Memory B cell (primary cell): ENCODE results near the gene DUSP28.

Experiments
- ATAC-seq: fragments of 150-1000 bp; cut with Tn5 transposase; 2 replicates; pipeline ENCODE4 v1.10.0; 2021; ENCODE audit warnings: low read depth, mild to moderate bottlenecking, moderate library complexity
- DNase-seq, 2 donors: peaks; one replicate each; pipeline ENCODE4 v3.0.0; 2022; ENCODE audit warnings: low spot score in 2 of 2
- H3K27ac Mint-ChIP-seq: one replicate; pipeline ENCODE4 v1.8.0; 2022; ENCODE audit warnings: mild to moderate bottlenecking, moderate library complexity, mixed read lengths
- H3K27me3 Mint-ChIP-seq: one replicate; pipeline ENCODE4 v1.8.0; 2022; ENCODE audit warnings: mixed read lengths
- H3K36me3 Mint-ChIP-seq: one replicate; pipeline ENCODE4 v1.8.0; 2022; ENCODE audit warnings: mild to moderate bottlenecking, mixed read lengths
- H3K4me1 Mint-ChIP-seq: one replicate; pipeline ENCODE4 v1.8.0; 2022; ENCODE audit warnings: mixed read lengths
- H3K4me3 Mint-ChIP-seq: one replicate; pipeline ENCODE4 v1.8.0; 2022; ENCODE audit warnings: mild to moderate bottlenecking, moderate library complexity, mixed read lengths
- H3K9me3 Mint-ChIP-seq: one replicate; pipeline ENCODE4 v1.8.0; 2022; ENCODE audit warnings: mixed read lengths

DUSP28 gene

DNA sequence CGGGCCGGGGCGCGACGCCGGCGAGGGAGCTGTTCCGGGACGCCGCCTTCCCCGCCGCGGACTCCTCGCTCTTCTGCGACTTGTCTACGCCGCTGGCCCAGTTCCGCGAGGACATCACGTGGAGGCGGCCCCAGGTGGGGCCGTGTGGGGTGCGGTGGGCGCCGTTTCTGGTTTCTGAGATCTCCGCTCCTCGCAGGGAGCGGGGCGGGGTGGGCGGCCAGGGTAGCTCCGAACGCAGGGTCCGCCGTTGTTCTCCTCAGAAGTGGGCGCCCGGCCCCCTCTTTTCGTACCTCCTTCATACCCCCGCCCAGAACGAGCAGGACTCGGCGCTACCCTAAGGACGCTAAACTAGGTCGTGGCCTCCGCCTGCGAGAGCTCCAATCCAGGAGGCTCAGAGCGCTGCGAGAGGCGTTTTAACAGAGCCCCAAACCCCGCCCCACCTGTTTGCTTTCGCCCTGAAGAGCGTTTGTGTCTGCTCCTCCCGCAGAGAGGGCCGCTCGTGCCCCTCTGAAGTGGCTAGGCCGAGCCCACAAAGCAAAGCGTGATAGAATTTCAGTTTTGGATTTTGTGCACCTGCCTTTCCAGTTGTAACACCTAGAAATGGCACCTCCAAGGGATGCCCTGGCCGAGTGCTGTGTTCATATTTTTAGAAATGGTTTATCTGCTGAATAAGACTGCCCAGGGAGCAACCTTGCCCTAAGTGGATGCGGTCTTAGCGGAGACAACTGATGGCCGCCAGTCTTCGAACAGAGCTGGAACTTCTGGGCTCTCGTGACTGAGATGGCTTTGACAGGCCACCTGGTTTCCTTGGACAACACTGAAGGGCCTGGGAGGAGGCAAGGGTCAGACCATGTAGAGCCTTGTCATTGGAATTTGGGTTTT, 27.0 kb downstream of the DUSP28 start:
- ATAC-seq = peak; percentile 8
- H3K9me3 Mint-ChIP-seq = no peaks in the 10 kb centered on the region
- H3K4me3 Mint-ChIP-seq = peak overlapping the region; percentile 89
- H3K4me1 Mint-ChIP-seq = peaks cover 30% of the 10 kb centered on the region
- H3K27me3 Mint-ChIP-seq = no peaks in the 10 kb centered on the region
- DNase-seq = no peak
- no peaks in the 10 kb centered on the region for H3K36me3 Mint-ChIP-seq
- H3K27ac Mint-ChIP-seq = no peak overlapping the region

GRCh38 chr2:240588006-240588655, 28.0 kb downstream of the DUSP28 start:
- DNase-seq (no peak), ATAC-seq (no peak)
- Mint-ChIP-seq H3K36me3 (no peaks in the 10 kb centered on the region), H3K4me1 (peaks cover 30% of the 10 kb centered on the region), H3K27ac (no peak overlapping the region), H3K27me3 (no peaks in the 10 kb centered on the region), H3K4me3 (peak overlapping the region; percentile 89), H3K9me3 (no peaks in the 10 kb centered on the region)

GRCh38 chr2:240588669-240589068, 28.5 kb downstream of the DUSP28 start:
- ATAC-seq = no peak
- Mint-ChIP-seq H3K9me3 (no peaks in the 10 kb centered on the region), H3K36me3 (no peaks in the 10 kb centered on the region), H3K27ac (no peak overlapping the region), H3K4me3 (no peak overlapping the region), H3K4me1 (peaks cover 30% of the 10 kb centered on the region), H3K27me3 (no peaks in the 10 kb centered on the region)
- DNase-seq = no peak

- Mint-ChIP-seq H3K36me3 (no peaks in the 10 kb centered on the region), H3K4me3 (no peak overlapping the region), H3K27me3 (no peaks in the 10 kb centered on the region), H3K27ac (no peak overlapping the region), H3K4me1 (peaks cover 30% of the 10 kb centered on the region), H3K9me3 (no peaks in the 10 kb centered on the region)
- DNase-seq (no peak), ATAC-seq (no peak)
These were observed 29.2 kb downstream of the DUSP28 start for GRCh38 chr2:240589375-240589774.

DNA sequence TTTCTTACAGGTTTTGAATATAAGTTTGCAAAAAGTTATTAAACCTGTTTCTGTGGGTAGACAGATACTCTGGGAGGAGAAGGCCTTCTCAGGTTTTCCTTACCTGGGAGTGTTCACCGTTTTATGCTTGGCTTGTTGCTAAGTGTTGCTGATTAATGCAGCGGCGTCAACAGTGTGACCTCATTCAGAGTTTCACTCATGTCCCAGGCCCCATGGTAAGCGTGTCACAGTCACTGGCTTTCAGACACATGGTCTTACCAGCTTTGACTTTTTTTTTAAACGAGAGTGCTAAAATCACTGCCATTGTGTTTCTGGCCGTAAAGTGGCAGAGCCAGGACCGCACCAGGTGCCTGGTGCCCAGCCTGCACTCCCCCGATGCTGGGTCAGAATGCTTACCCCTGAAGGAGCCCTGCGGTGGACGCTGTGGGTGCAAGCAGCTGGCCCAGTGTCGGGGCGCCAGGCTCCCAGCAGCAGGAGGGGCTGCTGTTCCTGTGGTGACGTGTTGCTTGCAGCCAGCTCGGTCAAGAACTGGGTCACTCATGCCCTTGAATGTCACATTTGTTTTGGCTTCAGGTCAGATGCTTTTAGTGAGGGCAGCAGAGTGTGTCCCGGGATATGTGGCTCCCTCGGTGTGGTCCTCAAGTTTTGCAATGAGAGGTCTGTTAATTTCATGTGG, 29.8 kb downstream of the DUSP28 start:
- DNase-seq (no peak), ATAC-seq (no peak)
- Mint-ChIP-seq H3K36me3 (no peaks in the 10 kb centered on the region), H3K27me3 (no peaks in the 10 kb centered on the region), H3K4me3 (no peak overlapping the region), H3K4me1 (peaks cover 23% of the 10 kb centered on the region), H3K9me3 (no peaks in the 10 kb centered on the region), H3K27ac (no peak overlapping the region)

DNA sequence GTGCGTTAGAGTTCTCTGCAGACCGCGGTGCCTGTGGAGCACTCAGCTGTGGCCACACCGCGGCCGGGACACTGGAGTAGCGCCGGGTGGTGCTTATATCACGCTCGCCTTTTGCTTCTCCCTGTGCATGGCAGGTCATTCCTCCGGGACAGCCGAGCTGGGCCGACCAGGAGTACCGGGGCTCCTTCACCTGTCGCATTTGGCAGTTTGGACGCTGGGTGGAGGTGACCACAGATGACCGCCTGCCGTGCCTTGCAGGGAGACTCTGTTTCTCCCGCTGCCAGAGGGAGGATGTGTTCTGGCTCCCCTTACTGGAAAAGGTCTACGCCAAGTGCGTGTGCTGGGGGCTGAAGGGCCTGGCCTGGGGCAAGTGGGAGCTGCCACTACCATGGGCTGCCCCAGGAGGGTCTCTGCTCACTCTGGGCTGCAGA, 30.5 kb downstream of the DUSP28 start:
- no peak for ATAC-seq
- no peak overlapping the region for H3K4me3 Mint-ChIP-seq
- H3K27ac Mint-ChIP-seq = no peak overlapping the region
- H3K27me3 Mint-ChIP-seq = no peaks in the 10 kb centered on the region
- no peak for DNase-seq
- H3K36me3 Mint-ChIP-seq = no peaks in the 10 kb centered on the region
- H3K9me3 Mint-ChIP-seq = no peaks in the 10 kb centered on the region
- H3K4me1 Mint-ChIP-seq = peaks cover 18% of the 10 kb centered on the region

GRCh38 chr2:240591226-240591625, 31.1 kb downstream of the DUSP28 start:
- no peak overlapping the region for H3K4me3 Mint-ChIP-seq
- H3K4me1 Mint-ChIP-seq = peaks cover 16% of the 10 kb centered on the region
- no peaks in the 10 kb centered on the region for H3K36me3 Mint-ChIP-seq
- H3K27ac Mint-ChIP-seq = no peak overlapping the region
- DNase-seq (no peak), ATAC-seq (no peak)
- no peaks in the 10 kb centered on the region for H3K9me3 Mint-ChIP-seq
- H3K27me3 Mint-ChIP-seq = no peaks in the 10 kb centered on the region

DNA sequence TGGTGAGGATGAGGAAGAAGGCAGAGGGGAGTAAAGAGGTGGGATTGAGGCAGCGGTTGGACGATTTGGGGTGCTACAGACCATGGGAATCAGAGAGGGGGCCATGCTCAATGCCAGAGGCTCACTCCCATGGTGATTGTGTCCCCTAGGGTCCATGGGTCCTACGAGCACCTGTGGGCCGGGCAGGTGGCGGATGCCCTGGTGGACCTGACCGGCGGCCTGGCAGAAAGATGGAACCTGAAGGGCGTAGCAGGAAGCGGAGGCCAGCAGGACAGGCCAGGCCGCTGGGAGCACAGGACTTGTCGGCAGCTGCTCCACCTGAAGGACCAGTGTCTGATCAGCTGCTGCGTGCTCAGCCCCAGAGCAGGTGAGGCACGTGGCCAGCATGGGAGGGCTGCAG, 31.6 kb downstream of the DUSP28 start:
- no peaks in the 10 kb centered on the region for H3K36me3 Mint-ChIP-seq

DNA sequence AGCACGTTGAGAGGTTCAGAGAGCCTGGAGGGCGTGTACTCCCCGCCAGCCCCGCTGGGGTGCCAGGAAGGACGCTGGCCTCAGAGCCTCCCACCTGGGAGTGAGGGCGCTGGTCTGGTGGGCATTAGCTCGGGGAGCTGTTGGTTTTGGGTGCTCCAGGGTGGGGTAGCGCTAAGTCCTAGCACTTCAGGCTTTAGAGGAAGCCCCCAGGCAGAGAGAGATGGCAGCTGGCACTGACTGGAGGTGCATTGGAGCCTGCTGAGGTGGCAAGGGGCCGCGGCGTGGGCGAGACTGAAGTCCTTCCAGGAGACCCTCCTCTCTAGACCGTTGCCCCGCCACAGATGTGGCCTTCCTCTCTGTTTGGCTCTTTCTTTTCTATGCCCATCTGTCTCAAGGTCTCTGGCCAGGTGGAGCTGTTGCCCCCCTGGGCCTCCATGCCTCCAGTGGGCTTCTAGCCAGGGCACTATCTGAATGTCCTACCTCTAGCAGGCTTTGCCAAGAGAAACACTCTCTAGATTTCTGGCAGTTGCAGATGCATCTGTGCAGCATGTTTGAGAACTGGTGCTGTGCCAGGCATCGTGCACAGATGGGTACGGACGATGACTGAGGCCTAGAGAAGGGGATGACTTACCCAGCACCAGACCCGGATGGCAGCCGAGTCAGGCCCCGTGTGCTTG, 33.0 kb downstream of the DUSP28 start:
- ATAC-seq (no peak), DNase-seq (no peak)
- no peaks in the 10 kb centered on the region for H3K36me3 Mint-ChIP-seq
- no peaks in the 10 kb centered on the region for H3K27me3 Mint-ChIP-seq
- no peaks in the 10 kb centered on the region for H3K9me3 Mint-ChIP-seq
- H3K4me3 Mint-ChIP-seq = no peak overlapping the region
- peaks cover 7% of the 10 kb centered on the region for H3K4me1 Mint-ChIP-seq
- H3K27ac Mint-ChIP-seq = no peak overlapping the region

More for the DNA sequence above, 31.6 kb downstream of the DUSP28 start:
- H3K9me3 Mint-ChIP-seq = no peaks in the 10 kb centered on the region
- H3K4me3 Mint-ChIP-seq = no peak overlapping the region
- peaks cover 16% of the 10 kb centered on the region for H3K4me1 Mint-ChIP-seq
- ATAC-seq (no peak), DNase-seq (no peak)
- H3K27me3 Mint-ChIP-seq = no peaks in the 10 kb centered on the region
- H3K27ac Mint-ChIP-seq = no peak overlapping the region

DNA sequence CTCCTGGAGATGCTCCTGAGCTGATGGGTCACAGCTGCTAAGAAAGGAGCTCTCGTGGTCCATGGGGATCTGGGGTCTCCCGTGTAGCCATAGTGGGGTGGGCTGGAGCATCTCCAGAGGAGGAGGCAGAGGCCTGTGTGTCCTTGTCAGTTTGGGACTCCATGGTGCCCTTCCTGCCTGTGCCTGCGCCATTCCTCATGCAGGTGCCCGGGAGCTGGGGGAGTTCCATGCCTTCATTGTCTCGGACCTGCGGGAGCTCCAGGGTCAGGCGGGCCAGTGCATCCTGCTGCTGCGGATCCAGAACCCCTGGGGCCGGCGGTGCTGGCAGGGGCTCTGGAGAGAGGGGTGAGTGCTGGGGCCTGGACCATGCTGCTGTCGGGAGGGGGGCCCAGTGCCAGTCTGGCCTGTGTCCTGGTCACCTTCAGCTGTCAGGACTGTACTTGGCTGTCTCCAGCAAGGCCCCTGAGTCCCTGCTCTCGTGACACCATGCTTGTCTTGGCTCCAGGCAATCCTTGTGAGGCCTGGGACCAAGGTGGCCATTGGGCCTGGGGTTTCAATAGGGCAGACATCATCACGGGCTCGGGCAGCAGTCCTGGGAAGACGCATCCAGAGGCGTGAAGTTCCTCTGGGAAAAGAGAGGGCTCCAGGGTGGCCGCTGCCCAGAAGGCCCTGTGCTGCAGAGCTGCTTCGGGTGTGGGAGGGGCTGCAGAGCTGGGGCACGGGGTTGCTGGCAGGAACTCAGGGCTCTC, 33.7 kb downstream of the DUSP28 start:
- DNase-seq (no peak), ATAC-seq (no peak)
- Mint-ChIP-seq H3K36me3 (peaks cover under 1% of the 10 kb centered on the region), H3K27me3 (no peaks in the 10 kb centered on the region), H3K9me3 (no peaks in the 10 kb centered on the region), H3K27ac (no peak overlapping the region), H3K4me3 (no peak overlapping the region), H3K4me1 (peaks cover under 1% of the 10 kb centered on the region)

DNA sequence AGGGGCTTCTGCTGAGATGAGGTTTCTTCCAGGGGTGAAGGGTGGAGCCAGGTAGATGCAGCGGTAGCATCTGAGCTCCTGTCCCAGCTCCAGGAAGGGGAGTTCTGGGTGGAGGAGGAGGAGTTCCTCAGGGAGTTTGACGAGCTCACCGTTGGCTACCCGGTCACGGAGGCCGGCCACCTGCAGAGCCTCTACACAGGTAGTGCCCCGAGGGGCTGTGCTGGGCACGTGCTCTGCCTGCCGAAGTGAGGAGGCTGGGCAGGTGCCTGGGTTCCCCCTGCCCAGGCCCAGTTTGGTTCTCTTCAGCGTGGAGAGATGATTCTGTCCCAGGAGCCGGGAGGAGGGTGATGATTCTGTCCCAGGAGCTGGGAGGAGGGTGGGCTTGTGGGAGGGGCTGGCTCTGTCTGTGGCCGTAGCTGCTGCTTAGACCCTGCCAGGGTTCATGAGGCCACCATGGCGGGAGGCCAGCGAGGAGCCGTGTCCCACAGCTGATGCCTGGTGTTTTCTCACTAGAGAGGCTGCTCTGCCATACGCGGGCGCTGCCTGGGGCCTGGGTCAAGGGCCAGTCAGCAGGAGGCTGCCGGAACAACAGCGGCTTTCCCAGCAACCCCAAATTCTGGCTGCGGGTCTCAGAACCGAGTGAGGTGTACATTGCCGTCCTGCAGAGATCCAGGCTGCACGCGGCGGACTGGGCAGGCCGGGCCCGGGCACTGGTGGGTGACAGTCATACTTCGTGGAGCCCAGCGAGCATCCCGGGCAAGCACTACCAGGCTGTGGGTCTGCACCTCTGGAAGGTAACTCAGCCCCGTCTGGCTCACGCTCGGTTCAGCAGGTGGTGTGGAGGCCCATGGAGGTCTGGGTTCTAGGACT, 34.6 kb downstream of the DUSP28 start:
- DNase-seq = no peak

GRCh38 chr2:240595381-240596079, 35.4 kb downstream of the DUSP28 start:
- DNase-seq (no peak), ATAC-seq (no peak)
- no peaks in the 10 kb centered on the region for H3K9me3 Mint-ChIP-seq
- H3K36me3 Mint-ChIP-seq = peaks cover 2% of the 10 kb centered on the region
- H3K27ac Mint-ChIP-seq = no peak overlapping the region
- no peaks in the 10 kb centered on the region for H3K4me1 Mint-ChIP-seq
- no peaks in the 10 kb centered on the region for H3K27me3 Mint-ChIP-seq
- no peak overlapping the region for H3K4me3 Mint-ChIP-seq

More for the DNA sequence above, 34.6 kb downstream of the DUSP28 start:
- no peak overlapping the region for H3K27ac Mint-ChIP-seq
- ATAC-seq = no peak
- no peaks in the 10 kb centered on the region for H3K27me3 Mint-ChIP-seq
- peaks cover 2% of the 10 kb centered on the region for H3K36me3 Mint-ChIP-seq
- no peak overlapping the region for H3K4me3 Mint-ChIP-seq
- no peaks in the 10 kb centered on the region for H3K4me1 Mint-ChIP-seq
- no peaks in the 10 kb centered on the region for H3K9me3 Mint-ChIP-seq
